GM12878 (cell line): ENCODE measurements around the gene GJC1. TPM values are rescaled to one million over a fixed set of nuclear protein-coding genes. Genes with fewer than 3 reads are reported as not detected.

ENCODE experiments used
- ATAC-seq: fragments of 200-7000 bp; cut with Tn5 transposase; 3 replicates; pipeline ENCODE4 v1.9.1; 2020; ENCODE audit warnings: mild to moderate bottlenecking, moderate library complexity
- BruUV-seq: library from RNA; stranded (reverse); fragments of 400-500 nt; replicated peaks from 2 replicates; lab custom pipeline; 2021; lab: Mats Ljungman, UMichigan
- CTCF ChIA-PET: fragments of 300-600 bp; sonication (Branson Sonifier 250); formaldehyde crosslinking; extraction: SDS; loops from one replicate; lab custom pipeline; 2021; ENCODE audit warnings: inconsistent platforms; lab: Yijun Ruan, JAX
- POLR2A ChIA-PET: fragments of 350-600 bp; formaldehyde crosslinking; extraction: SDS; loops from one replicate; lab custom pipeline; 2021; ENCODE audit warnings: inconsistent platforms; lab: Charles Lee
- RAD21 ChIA-PET: fragments of 300-600 bp; sonication (Branson Sonifier 250); formaldehyde crosslinking; loops from one replicate; lab custom pipeline; 2023; ENCODE audit warnings: antibody characterized with exemption; ENCODE audit not compliant: unreplicated experiment; lab: Charles Lee
- SMC1A ChIA-PET: fragments of 300-600 bp; sonication (Branson Sonifier 250); formaldehyde crosslinking; loops from one replicate; lab custom pipeline; 2023; ENCODE audit not compliant: unreplicated experiment, uncharacterized antibody; lab: Charles Lee
- DNase-seq: peaks from one replicate; pipeline ENCODE4 v3.0.0-alpha.2; 2011; ENCODE audit warnings: low read depth, low spot score
- FAIRE-seq: peaks from 3 replicates; lab custom pipeline; 2011; peaks lifted over from hg19 to GRCh38; lab: Jason Lieb, UNC
- H2AFZ ChIP-seq: 2 replicates; pipeline ENCODE4 v1.6.0; 2011; ENCODE audit warnings: low read depth, low read length, control low read depth; ENCODE audit not compliant: control insufficient read depth
- H3K27ac ChIP-seq: 2 replicates; pipeline ENCODE4 v1.5.1; 2011; ENCODE audit warnings: control low read depth; ENCODE audit not compliant: control insufficient read depth, insufficient read depth
- H3K27me3 ChIP-seq, 2 experiments: replicated peaks in 1 of 2; 2 replicates each; pipeline versions ENCODE4 v1.6.0 to v1.6.1; 2011; ENCODE audit warnings: low read length in 1 of 2; ENCODE audit not compliant: control insufficient read depth in 2 of 2, insufficient read depth in 2 of 2
- H3K36me3 ChIP-seq, 2 experiments: 2 replicates each; pipeline ENCODE4 v1.5.1; 2011; ENCODE audit warnings: low read length in 1 of 2; ENCODE audit not compliant: control insufficient read depth in 2 of 2, insufficient read depth in 2 of 2
- H3K4me1 ChIP-seq: 2 replicates; pipeline ENCODE4 v1.6.1; 2011; ENCODE audit warnings: mild to moderate bottlenecking, low read length, moderate library complexity, mixed read lengths; ENCODE audit not compliant: control insufficient read depth, insufficient read depth
- H3K4me2 ChIP-seq: 2 replicates; pipeline ENCODE4 v1.6.0; 2011; ENCODE audit warnings: control low read depth; ENCODE audit not compliant: control insufficient read depth, insufficient read depth
- H3K4me3 ChIP-seq: fragments of 200-600 bp; sonication (generic); 2 replicates; pipeline ENCODE4 v1.5.1; 2016
- H3K79me2 ChIP-seq: 2 replicates; pipeline ENCODE4 v1.6.0; 2011; ENCODE audit warnings: low read length; ENCODE audit not compliant: control insufficient read depth, insufficient read depth
- H3K9ac ChIP-seq: 2 replicates; pipeline ENCODE4 v1.8.0; 2011; ENCODE audit warnings: low read length, control low read depth, mixed read lengths; ENCODE audit not compliant: control insufficient read depth, insufficient read depth
- H3K9me3 ChIP-seq: replicated peaks from 3 replicates; pipeline ENCODE4 v1.5.1; 2011; ENCODE audit warnings: mild to moderate bottlenecking, low read length; ENCODE audit not compliant: control insufficient read depth, insufficient read depth
- H4K20me1 ChIP-seq: 2 replicates; pipeline ENCODE4 v1.6.0; 2011; ENCODE audit not compliant: control insufficient read depth, insufficient read depth
- ATF2 ChIP-seq: IDR thresholded peaks from 2 replicates; pipeline ENCODE4 v1.6.1; 2012; ENCODE audit warnings: low read length, inconsistent platforms
- BHLHE40 ChIP-seq, 2 experiments: fragments of 450-650 bp in 1 of 2; IDR thresholded peaks; 2 replicates each; pipeline ENCODE4 v1.6.1; 2011 to 2017; ENCODE audit warnings: low read depth in 2 of 2, borderline replicate concordance in 1 of 2, improper control_type of control experiment in 1 of 2, low read length in 1 of 2, mild to moderate bottlenecking in 1 of 2
- E4F1 ChIP-seq: fragments of 450-650 bp; IDR thresholded peaks from 2 replicates; pipeline ENCODE4 v1.6.1; 2018; ENCODE audit warnings: borderline replicate concordance, mild to moderate bottlenecking; ENCODE audit not compliant: partially characterized antibody
- KAT2A ChIP-seq: conservative IDR thresholded peaks from 2 replicates; pipeline ENCODE4 v1.6.1; 2011; ENCODE audit warnings: low read depth, low read length; ENCODE audit not compliant: control insufficient read depth
- NFYA ChIP-seq: IDR thresholded peaks from 2 replicates; pipeline ENCODE4 v1.6.1; 2011; ENCODE audit warnings: low read depth, mild to moderate bottlenecking, low read length, improper control_type of control experiment, borderline replicate concordance
- PKNOX1 ChIP-seq: fragments of 450-650 bp; IDR thresholded peaks from 2 replicates; pipeline ENCODE4 v1.6.1; 2016; ENCODE audit warnings: mild to moderate bottlenecking
- POU2F2 ChIP-seq: IDR thresholded peaks from 3 replicates; pipeline ENCODE4 v1.6.1; 2011; ENCODE audit warnings: low read depth, mild to moderate bottlenecking, low read length, borderline replicate concordance
- RELA ChIP-seq: fragments of 450-650 bp; IDR thresholded peaks from 2 replicates; pipeline ENCODE4 v1.8.0; 2014; ENCODE audit warnings: borderline replicate concordance; ENCODE audit not compliant: partially characterized antibody
- RELB ChIP-seq: fragments of 450-650 bp; IDR thresholded peaks from 2 replicates; pipeline ENCODE4 v1.6.1; 2017; ENCODE audit warnings: low read depth, mild to moderate bottlenecking, moderate library complexity
- YBX1 ChIP-seq: fragments of 450-650 bp; IDR thresholded peaks from 2 replicates; pipeline ENCODE4 v1.6.1; 2016; ENCODE audit warnings: antibody characterized with exemption
- ZNF592 ChIP-seq: fragments of 450-650 bp; IDR thresholded peaks from 2 replicates; pipeline ENCODE4 v1.6.1; 2017; ENCODE audit warnings: mild to moderate bottlenecking, moderate library complexity
- ZZZ3 ChIP-seq: IDR thresholded peaks from 2 replicates; pipeline ENCODE4 v1.6.1; 2011; ENCODE audit warnings: low read depth; ENCODE audit not compliant: control insufficient read depth, insufficient read length
- WGBS: methylation state at CpG from one replicate; pipeline ENCODE4 v1.1.6; 2016; ENCODE audit warnings: low lambda C conversion rate; ENCODE audit not compliant: insufficient replicate concordance, insufficient coverage; ENCODE audit errors: missing lambda C conversion rate; 5-methylcytosine and 5-hydroxymethylcytosine counted together
- in situ Hi-C: fragments of 300-500 bp; cut with MboI; formaldehyde crosslinking; loops from 9 replicates; pipeline ENCODE4 v1.14.3; 2018; ENCODE audit warnings: mixed read lengths
- intact Hi-C: fragments of 100-400 bp; cut with micrococcal nuclease; formaldehyde crosslinking; loops from one replicate; pipeline ENCODE4 v1.14.2; 2022; ENCODE audit not compliant: unreplicated experiment
- polyA plus RNA-seq, 11 experiments: library from polyadenylated mRNA; depleted of rRNA in 4 of 11; unstranded in 6 of 11; stranded (reverse) in 5 of 11; fragments of >200 nt; fragmentation: Nextera tagmentation in 4 of 11; fragmentation: Illumina TruSeq in 1 of 11; extraction: Ambion mirVana in 4 of 11; extraction: Trizol in 1 of 11; gene quantifications; 1 replicate in 1 of 11; 2 replicates in 10 of 11; pipeline versions ENCODE4 v1.2.1 to v1.2.3, GENCODE V29; 2011 to 2016; ENCODE audit warnings: inconsistent platforms in 2 of 11, missing spikeins in 2 of 11, low read depth in 1 of 11
- total RNA-seq, 4 experiments: library from RNA; depleted of rRNA in 3 of 4; stranded (reverse); fragments of >200 nt in 3 of 4; fragmentation: Illumina TruSeq in 1 of 4; extraction: Trizol in 1 of 4; gene quantifications; 2 replicates each; pipeline versions ENCODE4 v1.2.1 to v1.2.3, GENCODE V29; 2013 to 2021

GJC1 gene
- total and polyA plus RNA-seq, 10 of the 15 experiments (the other 5 are each of a cell fraction or from before 2014, with no cell fraction given) = 0.37 to 3.4 (median 0.90) TPM

GRCh38 chr17:44832805-44833204 is 2.7 kb upstream of the GJC1 start:
- H4K20me1 ChIP-seq = no peaks in the 10 kb centered on the region
- ATAC-seq (no peak), DNase-seq (no peak), FAIRE-seq (no peak)
- ChIA-PET RAD21 (no interaction called here), CTCF (interaction anchor here (1.3 to 2.0 kb wide), 3 partner anchors 24 to 53 kb away, joined by 4 to 8 read pairs (median 5); no protein-coding TSS in a partner anchor), SMC1A (interaction anchor here (1.1 kb wide), 1 partner anchor 15 kb away, joined by 3 read pairs; the partner anchor contains the start of gene HIGD1B), POLR2A (no interaction called here)
- H3K4me2 ChIP-seq = no peak overlapping the region
- H3K9me3 ChIP-seq = no peaks in the 10 kb centered on the region
- H3K9ac ChIP-seq = no peak overlapping the region
- H2AFZ ChIP-seq = no peak overlapping the region
- intact Hi-C loops = no loop called here
- no peaks in the 10 kb centered on the region for H3K79me2 ChIP-seq
- H3K36me3 ChIP-seq = no peaks in the 10 kb centered on the region
- H3K4me3 ChIP-seq = no peak overlapping the region
- H3K4me1 ChIP-seq = no peaks in the 10 kb centered on the region
- WGBS = 67% methylated on average over 5 of the region's 5 CpGs
- BruUV-seq = no TSS peak
- H3K27me3 ChIP-seq = peaks cover 0 to 7% of the 10 kb centered on the region in 2 experiments; a peak in 3 of 4 replicates
- in situ Hi-C loops = no loop called here
- H3K27ac ChIP-seq = no peak overlapping the region
- TF ChIP-seq RELB (no peak), ATF2 (no peak), NFYA (no peak), BHLHE40 (IDR thresholded peaks at IDR 0.05; ENCODE audit: borderline replicate concordance in 1 of 2, low read depth in 2 of 2, low read length in 1 of 2) (no peak), POU2F2 (no peak), RELA (no peak), KAT2A (no peak), E4F1 (no peak), PKNOX1 (no peak), YBX1 (no peak), ZNF592 (no peak), ZZZ3 (no peak)
